Skeletal muscle cell (primary cell): ENCODE measurements around the gene ZNF300.
"Not testable (repeated sequence)": the region's sequence is repeated elsewhere in the genome, so short reads cannot be mapped to it uniquely, and the experiment has no call there.

Experiments
- DNase-seq: peaks from one replicate; pipeline ENCODE4 v3.0.0-alpha.2; 2010; ENCODE audit warnings: low read depth
- H3K4me3 ChIP-seq: 2 replicates; pipeline ENCODE4 v1.5.1; 2011; ENCODE audit warnings: low read depth, mild to moderate bottlenecking, control low read depth, low read length, moderate library complexity

ZNF300 gene

DNA sequence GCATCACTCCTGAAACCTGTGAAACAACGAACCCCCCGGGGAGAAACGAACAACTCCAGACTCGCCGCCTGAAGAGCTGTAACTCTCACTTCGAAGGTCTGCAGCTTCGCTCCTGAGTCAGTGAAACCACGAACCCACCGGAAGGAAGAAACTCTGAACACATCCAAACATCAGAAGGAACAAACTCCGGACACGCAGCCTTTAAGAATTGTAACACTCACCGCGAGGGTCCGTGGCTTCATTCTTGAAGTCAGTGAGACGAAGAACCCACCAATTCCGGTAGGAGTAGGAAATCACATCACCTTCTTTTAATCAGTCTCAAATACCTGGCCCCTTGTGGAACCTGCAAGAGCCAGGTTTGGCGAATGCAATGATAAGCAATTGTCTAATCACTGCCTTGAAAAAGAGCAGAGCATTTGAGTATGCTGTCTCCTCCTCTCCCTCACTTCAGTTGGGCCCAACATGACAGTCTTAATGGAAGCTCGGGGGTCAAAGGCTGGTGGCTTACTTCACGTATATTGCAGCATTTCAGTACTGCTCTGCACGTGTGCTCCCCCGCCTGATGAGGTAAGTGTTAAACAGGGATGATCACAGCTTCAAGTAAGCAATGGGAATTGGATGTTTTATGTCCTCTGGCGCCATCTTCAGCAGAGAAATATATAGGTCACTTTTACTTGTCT lies 58.0 kb downstream of the ZNF300 start:
- H3K4me3 ChIP-seq: no peak overlapping the region
- DNase-seq: peak; percentile 78

DNA sequence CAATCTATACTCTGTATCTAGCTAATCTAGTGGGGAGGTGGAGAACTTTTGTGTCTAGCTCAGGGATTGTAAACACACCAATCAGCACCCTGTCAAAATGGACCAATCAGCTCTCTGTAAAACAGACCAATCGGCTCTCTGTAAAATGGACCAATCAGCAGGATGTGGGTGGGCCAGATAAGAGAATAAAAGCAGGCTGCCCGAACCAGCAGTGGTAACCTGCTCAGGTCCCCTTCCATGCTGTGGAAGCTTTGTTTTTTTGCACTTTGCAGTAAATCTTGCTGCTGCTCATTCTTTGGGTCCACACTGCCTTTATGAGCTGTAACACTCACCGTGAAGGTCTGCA lies 58.5 kb downstream of the ZNF300 start, which contains the start of gene IRGM:
Gene IRGM, plus strand, starts transcription at position 214 of the 346 bp plus-strand sequence. CDS start 1,603 bp downstream, outside the sequence.
- not testable (repeated sequence) for DNase-seq, H3K4me3 ChIP-seq

DNA sequence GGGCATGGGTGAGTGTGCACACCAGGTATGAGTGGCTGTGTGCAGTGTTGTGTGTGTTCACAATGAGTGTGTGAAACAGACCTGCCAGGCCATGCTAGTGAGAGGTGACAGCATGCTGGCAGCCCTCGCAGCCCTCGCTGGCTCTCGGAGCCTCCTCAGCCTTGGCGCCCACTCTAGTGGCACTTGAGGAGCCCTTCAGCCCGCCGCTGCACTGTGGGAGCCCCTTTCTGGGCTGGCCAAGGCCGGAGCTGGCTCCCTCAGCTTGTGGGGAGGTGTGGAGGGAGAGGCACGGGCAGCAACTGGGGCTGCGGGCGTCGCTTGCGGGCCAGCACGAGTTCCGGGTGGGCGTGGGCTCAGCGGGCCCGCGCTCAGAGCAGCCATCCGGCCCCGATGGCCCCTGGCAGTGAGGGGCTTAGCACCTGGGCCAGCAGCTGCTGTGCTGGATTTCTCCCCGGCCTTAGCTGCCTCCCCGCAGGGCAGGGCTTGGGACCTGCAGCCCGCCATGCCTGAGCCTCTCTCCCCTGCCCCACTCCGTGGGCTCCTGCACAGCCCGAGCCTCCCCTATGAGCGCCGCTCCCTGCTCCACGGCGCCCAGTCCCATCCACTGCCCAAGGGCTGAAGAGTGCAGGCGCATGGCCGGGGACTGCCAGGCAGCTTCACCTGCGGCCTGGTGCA lies 59.5 kb downstream of the ZNF300 start:
- not testable (repeated sequence) for DNase-seq, H3K4me3 ChIP-seq
